A673 (cell line): ENCODE measurements around the gene LORICRIN. TPM values are rescaled to one million over a fixed set of nuclear protein-coding genes. Genes with fewer than 3 reads are reported as not detected.
A peak's percentile ranks its signal among the peaks of the same experiment; 100 is the strongest.
"Not testable (repeated sequence)": the region's sequence is repeated elsewhere in the genome, so short reads cannot be mapped to it uniquely, and the experiment has no call there.

ENCODE experiments used
- BruUV-seq: library from RNA; stranded (reverse); fragments of 400-500 nt; replicated peaks from 2 replicates; lab custom pipeline; 2021; lab: Mats Ljungman, UMichigan
- CTCF ChIA-PET: fragments of 300-600 bp; sonication (Branson Sonifier 250); formaldehyde crosslinking; loops from one replicate; lab custom pipeline; 2022; ENCODE audit warnings: antibody characterized with exemption; lab: Charles Lee
- POLR2A ChIA-PET: fragments of 300-600 bp; sonication (Branson Sonifier 250); formaldehyde crosslinking; loops from one replicate; lab custom pipeline; 2022; ENCODE audit warnings: antibody characterized with exemption; ENCODE audit not compliant: low non-redundant PET; lab: Charles Lee
- DNase-seq: peaks from one replicate; pipeline ENCODE4 v3.0.0-alpha.2; 2015; ENCODE audit warnings: low spot score
- H3K27ac ChIP-seq: fragments of 200-600 bp; sonication (generic); 2 replicates; pipeline ENCODE4 v1.5.1; 2016; ENCODE audit warnings: mixed run types, low read depth, mild to moderate bottlenecking, mixed read lengths, antibody characterized with exemption, low read length; ENCODE audit not compliant: poor library complexity, severe bottlenecking
- H3K27me3 ChIP-seq: fragments of 200-600 bp; sonication (generic); replicated peaks from 2 replicates; pipeline ENCODE4 v1.6.1; 2017; ENCODE audit warnings: mixed run types, low read depth, mild to moderate bottlenecking, mixed read lengths, antibody characterized with exemption, low read length; ENCODE audit not compliant: insufficient read depth, poor library complexity
- H3K36me3 ChIP-seq: fragments of 200-600 bp; sonication (generic); 2 replicates; pipeline ENCODE4 v1.6.1; 2016; ENCODE audit warnings: mixed run types, mild to moderate bottlenecking, mixed read lengths, antibody characterized with exemption, low read length; ENCODE audit not compliant: insufficient read depth, poor library complexity, severe bottlenecking
- H3K4me1 ChIP-seq: fragments of 200-600 bp; sonication (generic); 2 replicates; pipeline ENCODE4 v1.6.1; 2017; ENCODE audit warnings: mixed run types, mild to moderate bottlenecking, mixed read lengths, antibody characterized with exemption, low read length; ENCODE audit not compliant: insufficient read depth, poor library complexity, severe bottlenecking
- H3K4me3 ChIP-seq: fragments of 200-600 bp; sonication (generic); 2 replicates; pipeline ENCODE4 v1.5.1; 2016; ENCODE audit warnings: low read depth, mixed run types, mild to moderate bottlenecking, mixed read lengths, low read length; ENCODE audit not compliant: poor library complexity, severe bottlenecking
- H3K9me3 ChIP-seq: fragments of 200-600 bp; sonication (generic); 2 replicates; pipeline ENCODE4 v1.6.1; 2016; ENCODE audit warnings: mixed run types, low read depth, mild to moderate bottlenecking, mixed read lengths, antibody characterized with exemption, low read length; ENCODE audit not compliant: poor library complexity, severe bottlenecking
- CTCF ChIP-seq: fragments of 300-800, 200-600 bp; sonication (generic); conservative IDR thresholded peaks from 2 replicates; pipeline ENCODE4 v1.5.1; 2017; ENCODE audit warnings: low read depth, mild to moderate bottlenecking, antibody characterized with exemption, low read length, moderate library complexity, mixed read lengths
- EZH2 ChIP-seq: fragments of 200-600 bp; sonication (generic); IDR thresholded peaks from 2 replicates; pipeline ENCODE4 v1.6.1; 2017; ENCODE audit warnings: borderline replicate concordance, low read depth, mild to moderate bottlenecking, mixed read lengths, antibody characterized with exemption, low read length; ENCODE audit not compliant: poor library complexity, severe bottlenecking
- intact Hi-C: fragments of 100-400 bp; cut with micrococcal nuclease; formaldehyde crosslinking; loops from one replicate; pipeline ENCODE4 v1.10.0; 2022; ENCODE audit not compliant: unreplicated experiment
- total RNA-seq: library from RNA; stranded (reverse); gene quantifications from 2 replicates; pipeline ENCODE4 v1.2.3, GENCODE V29; 2021

Gene LORICRIN
- total RNA-seq, 1 experiment from 2014 or later = not detected

- CTCF ChIA-PET = no interaction called here
- no TSS peak for BruUV-seq
- POLR2A ChIA-PET = interaction anchor here (0.6 kb wide), 1 partner anchor 514 kb away, joined by 3 read pairs; no protein-coding TSS in a partner anchor
Measured at GRCh38 chr1:153220606-153221303, 38.7 kb upstream of the LORICRIN start.

GRCh38 chr1:153223040-153223891 lies 36.2 kb upstream of the LORICRIN start:
- peak; percentile 66 for DNase-seq
- peaks cover 23% of the 10 kb centered on the region for H3K27me3 ChIP-seq
- H3K4me3 ChIP-seq, POLR2A ChIA-PET, H3K36me3 ChIP-seq, H3K4me1 ChIP-seq, H3K9me3 ChIP-seq, CTCF ChIA-PET, H3K27ac ChIP-seq, BruUV-seq: not testable (repeated sequence)
- intact Hi-C loops = loop anchor here (5.0 to 10.0 kb wide), 3 partner anchors 308 to 571 kb away; no protein-coding TSS in a partner anchor
- peak; percentile 66 for TF ChIP-seq CTCF

More at GRCh38 chr1:153220606-153221303, 38.7 kb upstream of the LORICRIN start:
- Histone ChIP-seq H3K27me3 (no peaks in the 10 kb centered on the region), H3K9me3 (no peaks in the 10 kb centered on the region), H3K4me1 (no peaks in the 10 kb centered on the region), H3K4me3 (no peak overlapping the region), H3K27ac (no peak overlapping the region), H3K36me3 (no peaks in the 10 kb centered on the region)
- intact Hi-C loops = loop anchor here (5.0 to 10.0 kb wide), 3 partner anchors 306 to 568 kb away; no protein-coding TSS in a partner anchor
- no peak for TF ChIP-seq EZH2
- TF ChIP-seq CTCF = no peak
- DNase-seq = peak; percentile 18

- intact Hi-C loops = loop anchor here (10.0 kb wide), 1 partner anchor 313 kb away; no protein-coding TSS in a partner anchor
- no TSS peak for BruUV-seq
Measured at GRCh38 chr1:153227810-153228209, 31.7 kb upstream of the LORICRIN start.

More at GRCh38 chr1:153227810-153228209, 31.7 kb upstream of the LORICRIN start:
- Histone ChIP-seq H3K9me3 (no peaks in the 10 kb centered on the region), H3K4me3 (no peak overlapping the region), H3K27ac (no peak overlapping the region), H3K36me3 (no peaks in the 10 kb centered on the region), H3K4me1 (no peaks in the 10 kb centered on the region), H3K27me3 (peaks cover 30% of the 10 kb centered on the region)
- no peak for DNase-seq
- POLR2A ChIA-PET = no interaction called here
- CTCF ChIA-PET = interaction anchor here (0.5 kb wide), 1 partner anchor 238 kb away, joined by 7 read pairs; no protein-coding TSS in a partner anchor
- no peak for TF ChIP-seq CTCF
- no peak for TF ChIP-seq EZH2
